Astrocyte of the spinal cord (primary cell): Measurements from ENCODE around the gene BPIFB4.

Experiments
- DNase-seq: peaks from one replicate; pipeline ENCODE4 v3.0.0; 2011; ENCODE audit warnings: low read depth, low spot score
- H3K4me3 ChIP-seq: 2 replicates; pipeline ENCODE4 v1.5.1; 2011; ENCODE audit warnings: low read depth, mild to moderate bottlenecking, low read length, moderate library complexity
- in situ Hi-C: cut with HindIII; loops from 2 replicates; pipeline ENCODE4 v1.10.0; 2017; ENCODE audit warnings: low sequenced_read_pairs
- TF ChIP-seq, protein P1 (sequence below): IDR thresholded peaks from 2 replicates; pipeline ENCODE4 v1.5.1; 2012; ENCODE audit warnings: low read depth, mild to moderate bottlenecking, low read length, inconsistent platforms

The BPIFB4 gene

DNA sequence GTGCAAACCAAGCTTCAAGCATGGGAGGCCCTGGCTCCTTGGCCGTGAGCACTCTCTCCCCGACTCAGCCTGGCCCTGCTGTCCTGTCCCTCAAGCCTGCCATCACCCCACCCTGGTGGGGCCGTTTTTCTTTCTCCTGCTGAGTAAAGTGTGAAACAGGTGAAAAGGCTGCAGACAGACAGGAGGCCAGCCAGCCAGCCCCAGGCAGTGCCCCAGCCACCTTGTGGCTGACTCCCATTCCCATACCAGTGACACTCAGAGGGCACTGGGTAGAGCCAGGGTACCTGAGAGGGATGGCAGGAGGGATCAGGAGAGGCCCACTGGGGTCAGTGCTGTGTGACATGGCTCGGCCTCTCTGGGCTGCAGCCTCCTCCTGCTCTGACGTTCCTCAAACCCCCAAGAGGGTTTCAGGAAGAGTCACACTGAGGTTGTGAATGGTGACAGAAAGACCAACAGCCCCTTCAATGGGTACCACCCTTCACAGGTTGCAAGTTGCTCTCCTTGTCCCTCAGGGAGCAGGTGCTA, 52.6 kb downstream of the BPIFB4 start:
- in situ Hi-C loops: no loop called here
- no peak for DNase-seq
- H3K4me3 ChIP-seq: no peak overlapping the region
- TF ChIP-seq, protein P1, sequence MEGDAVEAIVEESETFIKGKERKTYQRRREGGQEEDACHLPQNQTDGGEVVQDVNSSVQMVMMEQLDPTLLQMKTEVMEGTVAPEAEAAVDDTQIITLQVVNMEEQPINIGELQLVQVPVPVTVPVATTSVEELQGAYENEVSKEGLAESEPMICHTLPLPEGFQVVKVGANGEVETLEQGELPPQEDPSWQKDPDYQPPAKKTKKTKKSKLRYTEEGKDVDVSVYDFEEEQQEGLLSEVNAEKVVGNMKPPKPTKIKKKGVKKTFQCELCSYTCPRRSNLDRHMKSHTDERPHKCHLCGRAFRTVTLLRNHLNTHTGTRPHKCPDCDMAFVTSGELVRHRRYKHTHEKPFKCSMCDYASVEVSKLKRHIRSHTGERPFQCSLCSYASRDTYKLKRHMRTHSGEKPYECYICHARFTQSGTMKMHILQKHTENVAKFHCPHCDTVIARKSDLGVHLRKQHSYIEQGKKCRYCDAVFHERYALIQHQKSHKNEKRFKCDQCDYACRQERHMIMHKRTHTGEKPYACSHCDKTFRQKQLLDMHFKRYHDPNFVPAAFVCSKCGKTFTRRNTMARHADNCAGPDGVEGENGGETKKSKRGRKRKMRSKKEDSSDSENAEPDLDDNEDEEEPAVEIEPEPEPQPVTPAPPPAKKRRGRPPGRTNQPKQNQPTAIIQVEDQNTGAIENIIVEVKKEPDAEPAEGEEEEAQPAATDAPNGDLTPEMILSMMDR: no peak

DNA sequence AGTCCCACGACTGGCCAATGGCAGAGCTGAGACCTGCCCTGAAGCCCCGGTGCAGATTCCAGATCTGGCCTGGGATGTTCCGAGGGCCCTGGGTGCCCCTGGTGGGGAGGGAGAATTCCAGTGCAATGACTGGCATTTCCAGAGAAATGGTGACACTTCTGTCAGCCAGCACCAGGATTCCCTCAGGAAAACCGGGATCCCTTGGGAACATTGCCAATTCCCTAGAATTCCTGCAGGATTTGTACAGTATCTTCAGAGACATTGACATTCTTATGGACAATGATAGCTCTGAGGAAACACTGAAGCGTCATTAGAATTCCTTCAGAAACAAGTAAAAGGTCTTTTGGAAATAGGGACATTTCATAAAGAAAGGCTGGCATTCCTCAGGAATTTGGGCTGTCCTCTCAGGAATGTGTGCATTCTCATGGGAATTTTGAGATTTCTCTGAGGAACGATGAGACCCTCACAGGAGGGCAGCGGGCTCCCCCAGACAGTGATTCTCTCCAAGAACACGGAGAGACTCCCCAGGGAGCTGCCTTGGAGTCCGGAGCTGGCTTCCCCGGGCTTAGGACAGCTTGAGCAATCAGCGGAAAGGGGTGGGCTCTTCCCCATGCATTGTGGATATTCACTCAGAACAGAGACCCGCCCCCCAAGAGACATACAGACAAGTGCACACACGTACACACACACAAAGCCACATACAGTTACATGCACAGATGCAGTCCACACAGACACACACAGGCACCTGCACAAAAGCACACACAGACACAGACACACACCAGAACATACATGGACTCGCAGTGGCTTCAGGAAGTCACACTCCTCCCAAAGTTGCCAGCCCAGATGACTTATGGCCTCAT, 53.3 kb downstream of the BPIFB4 start:
- DNase-seq: no peak
- TF ChIP-seq, protein P1: no peak
- in situ Hi-C loops: no loop called here
- no peak overlapping the region for H3K4me3 ChIP-seq

DNA sequence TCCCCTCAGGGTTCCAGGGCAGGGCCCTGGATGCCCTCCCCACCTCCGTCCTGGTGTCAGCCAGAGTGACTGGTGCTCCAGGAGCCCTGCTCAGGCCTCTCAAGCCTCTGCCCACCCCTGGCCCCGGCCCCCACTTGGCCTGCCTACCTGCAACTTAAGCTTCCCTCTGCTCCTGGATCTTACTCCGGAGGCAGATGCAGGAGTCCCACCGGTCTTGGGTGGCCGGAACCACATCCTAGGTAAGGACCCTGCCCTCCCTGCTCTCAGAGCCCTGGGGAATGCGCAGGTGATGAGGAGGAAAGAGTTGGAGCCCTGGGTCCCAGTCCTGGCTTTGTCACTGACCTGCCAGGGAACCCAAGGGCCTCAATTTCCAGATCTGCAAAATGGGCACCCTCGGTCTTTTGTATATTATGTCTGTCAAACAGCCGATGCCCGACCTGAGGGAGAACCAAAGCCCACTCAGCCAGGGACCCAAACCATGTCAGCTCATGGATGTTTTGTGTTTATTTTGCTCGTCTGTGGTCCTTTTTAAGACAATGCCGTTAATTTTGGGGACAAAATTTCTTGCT, 54.0 kb downstream of the BPIFB4 start:
- DNase-seq: no peak
- in situ Hi-C loops: no loop called here
- TF ChIP-seq, protein P1: no peak
- no peak overlapping the region for H3K4me3 ChIP-seq

DNA sequence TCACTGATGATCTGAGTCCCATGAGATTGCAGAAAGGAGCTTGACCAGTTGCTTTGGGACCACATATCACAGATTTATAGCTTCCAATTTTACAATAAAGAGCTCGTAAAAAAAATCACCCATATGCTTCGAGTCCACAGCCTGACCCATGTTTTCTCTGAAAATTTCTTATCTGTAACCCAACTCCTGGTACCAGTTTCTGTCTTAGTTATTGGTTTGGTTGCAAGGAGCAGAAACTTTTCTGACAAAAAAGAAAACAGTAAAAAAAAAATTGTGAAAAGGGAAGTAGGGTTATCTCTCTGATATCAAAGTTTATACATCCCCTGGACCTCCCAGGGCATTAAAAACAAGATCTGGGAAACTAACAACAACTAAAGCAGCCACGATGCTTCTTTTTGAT, 57.8 kb downstream of the BPIFB4 start:
- no peak overlapping the region for H3K4me3 ChIP-seq
- TF ChIP-seq, protein P1: no peak
- in situ Hi-C loops: no loop called here
- no peak for DNase-seq

DNA sequence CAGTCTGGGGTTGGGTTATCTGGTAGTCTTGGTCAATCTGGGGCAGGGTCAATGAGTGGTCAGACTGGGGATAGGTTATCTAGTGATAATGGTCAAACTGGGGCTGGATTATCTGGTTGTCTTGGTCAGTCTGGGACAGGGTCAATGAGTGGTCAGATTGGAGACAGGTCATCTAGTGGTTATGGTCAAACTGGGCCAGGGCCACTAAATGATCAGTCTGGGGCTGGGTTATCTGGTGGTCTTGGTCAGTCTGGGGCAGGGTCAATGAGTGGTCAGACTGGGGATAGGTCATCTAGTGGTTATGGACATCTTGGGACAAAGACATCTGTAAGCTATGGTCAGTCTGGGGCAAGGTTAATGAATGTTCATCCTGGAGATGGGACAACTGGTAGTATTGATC, 60.0 kb downstream of the BPIFB4 start:
- DNase-seq: no peak
- in situ Hi-C loops: no loop called here
- no peak overlapping the region for H3K4me3 ChIP-seq
- TF ChIP-seq, protein P1: no peak

DNA sequence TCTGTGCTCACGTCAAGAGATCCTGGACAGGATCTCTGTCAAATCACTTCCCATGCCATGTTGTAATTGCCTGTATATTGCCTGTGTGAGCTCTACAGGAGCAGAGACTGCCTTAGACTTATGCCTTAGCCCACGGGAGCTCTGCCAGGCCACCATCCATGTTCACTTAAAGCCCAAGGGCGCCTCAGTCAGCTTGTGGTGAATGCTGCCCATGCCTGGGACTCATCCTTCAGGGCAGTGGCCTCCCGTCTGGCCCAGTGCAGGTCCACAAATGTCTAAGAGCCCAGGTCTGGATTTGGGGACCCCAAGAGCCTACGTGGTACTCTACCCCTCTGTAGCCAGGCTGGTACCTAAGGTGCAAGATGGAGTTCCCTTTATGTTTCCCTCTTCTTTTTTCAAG, 66.1 kb downstream of the BPIFB4 start:
- in situ Hi-C loops: no loop called here
- TF ChIP-seq, protein P1: no peak
- H3K4me3 ChIP-seq: no peak overlapping the region
- no peak for DNase-seq
